Mucosa of stomach (tissue), 1 donor: ENCODE results near the gene SLC35D3.
A peak's percentile ranks its signal among the peaks of the same experiment; 100 is the strongest.
"Not testable (repeated sequence)": the region's sequence is repeated elsewhere in the genome, so short reads cannot be mapped to it uniquely, and the experiment has no call there.

Experiments used
- H3K27me3 ChIP-seq: one replicate; pipeline ENCODE4 v1.7.0; 2013; ENCODE audit warnings: mild to moderate bottlenecking, low read length; ENCODE audit not compliant: control insufficient read depth, insufficient read depth
- H3K36me3 ChIP-seq: one replicate; pipeline ENCODE4 v1.7.0; 2013; ENCODE audit warnings: low read length; ENCODE audit not compliant: control insufficient read depth, insufficient read depth
- H3K4me1 ChIP-seq: one replicate; pipeline ENCODE4 v1.7.0; 2013; ENCODE audit warnings: mild to moderate bottlenecking, low read length; ENCODE audit not compliant: control insufficient read depth, insufficient read depth
- H3K4me3 ChIP-seq: one replicate; pipeline ENCODE4 v1.7.0; 2013; ENCODE audit warnings: low read length
- H3K9ac ChIP-seq: one replicate; pipeline ENCODE4 v1.7.0; 2013; ENCODE audit warnings: mild to moderate bottlenecking, low read length, moderate library complexity
- H3K9me3 ChIP-seq: one replicate; pipeline ENCODE4 v1.7.0; 2013; ENCODE audit warnings: mild to moderate bottlenecking, low read length, moderate library complexity; ENCODE audit not compliant: control insufficient read depth
- donor health status: Pancreatic carcinoma.

Gene SLC35D3

GRCh38 chr6:136897071-136897470, 25.0 kb upstream of the SLC35D3 start:
- Histone ChIP-seq H3K27me3 (no peaks in the 10 kb centered on the region), H3K9ac (no peak overlapping the region), H3K4me1 (no peaks in the 10 kb centered on the region), H3K4me3 (no peak overlapping the region), H3K9me3 (no peaks in the 10 kb centered on the region), H3K36me3 (no peaks in the 10 kb centered on the region)

- Histone ChIP-seq H3K4me1 (no peaks in the 10 kb centered on the region), H3K9ac (no peak overlapping the region), H3K27me3 (no peaks in the 10 kb centered on the region), H3K36me3 (no peaks in the 10 kb centered on the region), H3K9me3 (no peaks in the 10 kb centered on the region), H3K4me3 (no peak overlapping the region)
These were observed 20.8 kb upstream of the SLC35D3 start for GRCh38 chr6:136901212-136901784.

- H3K9me3 ChIP-seq, H3K9ac ChIP-seq, H3K36me3 ChIP-seq, H3K4me3 ChIP-seq, H3K27me3 ChIP-seq, H3K4me1 ChIP-seq: not testable (repeated sequence)
These were observed 17.6 kb upstream of the SLC35D3 start for GRCh38 chr6:136904477-136904876.

- H3K36me3 ChIP-seq: no peaks in the 10 kb centered on the region
These were observed 7.2 kb upstream of the SLC35D3 start for GRCh38 chr6:136914947-136915346.

DNA sequence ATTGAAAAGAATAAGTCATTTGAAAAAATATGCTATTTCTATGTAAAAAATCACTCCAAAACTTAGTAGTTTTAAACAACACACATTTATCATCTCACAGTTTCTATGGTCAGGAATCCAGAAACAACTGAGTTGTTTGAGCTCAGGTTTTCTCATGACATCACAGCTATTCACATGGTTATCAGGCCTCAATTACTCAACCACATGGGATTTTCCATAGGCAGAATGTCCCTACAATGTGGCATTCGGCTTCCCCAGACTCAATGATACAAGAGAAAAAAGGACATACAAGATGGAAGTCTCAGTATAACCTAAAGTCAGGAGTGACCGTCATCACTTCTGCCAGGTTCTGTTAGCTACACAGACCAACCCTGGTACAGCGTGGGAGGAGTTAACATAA, 3.4 kb upstream of the SLC35D3 start:
- Histone ChIP-seq H3K4me1 (peaks cover 22% of the 10 kb centered on the region), H3K9me3 (no peaks in the 10 kb centered on the region), H3K36me3 (no peaks in the 10 kb centered on the region), H3K4me3 (no peak overlapping the region), H3K9ac (no peak overlapping the region), H3K27me3 (peaks cover 46% of the 10 kb centered on the region)

More at GRCh38 chr6:136914947-136915346, 7.2 kb upstream of the SLC35D3 start:
- Histone ChIP-seq H3K9me3 (no peaks in the 10 kb centered on the region), H3K4me1 (no peaks in the 10 kb centered on the region), H3K4me3 (no peak overlapping the region), H3K9ac (no peak overlapping the region), H3K27me3 (peaks cover 8% of the 10 kb centered on the region)

DNA sequence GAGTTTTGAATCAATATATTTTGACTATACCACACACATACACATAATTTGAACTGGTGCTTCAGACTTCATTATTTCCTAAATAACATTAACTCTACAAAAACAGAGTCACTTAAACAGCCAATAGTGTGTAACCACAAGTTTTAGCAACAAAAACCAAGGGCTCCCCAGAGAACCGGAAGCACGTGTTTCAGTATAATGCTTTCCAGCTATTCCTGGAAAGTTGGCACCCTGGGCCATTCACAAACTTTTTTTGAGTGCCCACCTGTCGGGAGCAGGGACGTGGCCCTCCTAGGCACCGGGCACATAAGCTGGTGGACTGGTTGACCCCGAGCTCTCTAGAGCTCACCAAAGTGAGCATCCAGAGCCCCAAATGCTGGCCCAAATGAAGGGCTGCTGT, 1.9 kb upstream of the SLC35D3 start:
- Histone ChIP-seq H3K27me3 (peaks cover 53% of the 10 kb centered on the region), H3K36me3 (no peaks in the 10 kb centered on the region), H3K9me3 (no peaks in the 10 kb centered on the region), H3K9ac (no peak overlapping the region), H3K4me1 (peaks cover 22% of the 10 kb centered on the region), H3K4me3 (no peak overlapping the region)

- H3K27me3 ChIP-seq: peaks cover 53% of the 10 kb centered on the region
- no peaks in the 10 kb centered on the region for H3K9me3 ChIP-seq
- H3K9ac ChIP-seq: peak overlapping the region; percentile 34
- H3K4me1 ChIP-seq: peaks cover 22% of the 10 kb centered on the region
- H3K36me3 ChIP-seq: no peaks in the 10 kb centered on the region
- H3K4me3 ChIP-seq: peak overlapping the region; percentile 71
These were observed 1.3 kb upstream of the SLC35D3 start for GRCh38 chr6:136920671-136921380.

DNA sequence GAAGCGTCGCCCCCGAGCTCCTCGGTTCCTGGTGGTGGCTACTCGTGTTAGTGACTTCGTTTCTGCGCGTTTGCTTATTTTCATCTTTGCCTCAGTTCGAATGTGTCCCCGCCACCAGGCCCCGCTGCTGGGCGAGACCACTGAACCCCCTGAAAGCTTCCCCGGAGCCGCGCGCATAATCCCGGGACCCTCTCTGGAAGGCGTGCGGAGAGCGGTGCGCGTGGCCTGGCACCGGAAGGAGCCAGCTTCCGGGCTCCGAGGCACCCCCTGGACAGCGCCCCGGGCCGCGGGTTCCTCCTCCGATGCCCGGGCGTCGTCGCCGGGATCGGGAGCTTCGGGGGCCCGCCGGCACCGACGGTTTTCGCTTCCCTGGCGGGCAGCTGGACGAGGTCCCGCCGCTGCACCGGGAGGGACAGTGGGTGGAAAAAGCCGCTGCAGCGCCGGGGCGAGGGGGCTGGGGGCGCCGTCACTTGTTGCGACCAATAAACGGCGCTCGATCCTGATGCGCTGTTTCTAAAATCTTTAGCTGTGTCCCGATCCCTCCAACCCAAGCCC, 643 bp upstream of the SLC35D3 start:
- H3K4me3 ChIP-seq: peak overlapping the region; percentile 71
- peak overlapping the region; percentile 34 for H3K9ac ChIP-seq
- H3K9me3 ChIP-seq: no peaks in the 10 kb centered on the region
- peaks cover 22% of the 10 kb centered on the region for H3K4me1 ChIP-seq
- H3K27me3 ChIP-seq: peaks cover 53% of the 10 kb centered on the region
- H3K36me3 ChIP-seq: no peaks in the 10 kb centered on the region

DNA sequence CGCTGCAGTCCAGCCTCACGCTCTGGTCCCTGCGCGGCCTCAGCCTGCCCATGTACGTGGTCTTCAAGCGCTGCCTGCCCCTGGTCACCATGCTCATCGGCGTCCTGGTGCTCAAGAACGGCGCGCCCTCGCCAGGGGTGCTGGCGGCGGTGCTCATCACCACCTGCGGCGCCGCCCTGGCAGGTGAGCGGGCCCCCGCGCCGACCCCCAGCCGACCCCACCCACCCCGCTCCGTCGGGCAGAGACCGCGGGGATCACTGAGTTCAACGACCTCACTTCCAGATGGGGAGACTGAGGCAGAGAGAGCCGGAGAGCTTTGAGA, 545 bp downstream of the SLC35D3 start:
- Histone ChIP-seq H3K9ac (no peak overlapping the region), H3K36me3 (no peaks in the 10 kb centered on the region), H3K4me3 (no peak overlapping the region), H3K27me3 (peaks cover 53% of the 10 kb centered on the region), H3K9me3 (no peaks in the 10 kb centered on the region), H3K4me1 (peaks cover 22% of the 10 kb centered on the region)

DNA sequence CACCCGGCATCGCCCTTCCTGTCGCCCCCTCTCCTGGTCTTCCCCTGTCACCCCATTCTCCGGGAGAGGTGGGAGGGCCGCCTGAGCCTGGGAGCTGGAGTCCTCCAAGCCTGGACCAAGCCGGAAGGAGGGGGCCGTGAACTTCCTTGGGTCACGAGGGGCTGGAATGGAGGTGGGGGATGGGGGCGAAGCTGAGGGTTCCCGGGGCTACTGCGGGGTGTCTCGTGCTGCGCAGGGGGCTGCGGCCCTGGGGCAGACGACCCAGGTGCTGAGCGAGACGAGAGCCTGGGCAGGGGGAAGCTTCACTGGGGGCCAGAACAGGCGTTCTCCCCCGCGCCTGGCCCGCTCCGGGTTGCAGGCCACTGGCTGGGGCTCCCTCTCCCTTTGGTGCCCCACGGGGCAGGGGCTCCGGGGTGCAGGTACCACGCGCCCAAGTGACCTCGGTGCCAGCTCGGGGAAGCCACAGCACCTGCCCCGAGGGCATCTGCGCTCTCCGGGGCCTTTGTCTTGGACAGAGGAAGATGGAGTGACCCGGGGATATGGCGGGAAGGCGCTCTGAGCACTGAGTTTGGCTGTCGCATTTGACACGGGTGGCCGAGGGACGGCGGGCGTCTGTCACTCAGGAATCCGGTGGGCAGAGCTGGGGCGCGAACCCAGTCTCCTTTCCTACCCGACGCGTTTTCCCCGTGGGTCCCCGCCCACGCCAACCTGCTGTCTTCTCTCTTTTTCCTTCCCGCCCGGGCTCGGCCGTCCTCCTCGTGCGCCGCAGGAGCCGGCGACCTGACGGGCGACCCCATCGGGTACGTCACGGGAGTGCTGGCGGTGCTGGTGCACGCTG, 1.2 kb downstream of the SLC35D3 start:
- H3K4me3 ChIP-seq: no peak overlapping the region
- no peaks in the 10 kb centered on the region for H3K36me3 ChIP-seq
- H3K9ac ChIP-seq: no peak overlapping the region
- peaks cover 53% of the 10 kb centered on the region for H3K27me3 ChIP-seq
- no peaks in the 10 kb centered on the region for H3K9me3 ChIP-seq
- peaks cover 22% of the 10 kb centered on the region for H3K4me1 ChIP-seq

DNA sequence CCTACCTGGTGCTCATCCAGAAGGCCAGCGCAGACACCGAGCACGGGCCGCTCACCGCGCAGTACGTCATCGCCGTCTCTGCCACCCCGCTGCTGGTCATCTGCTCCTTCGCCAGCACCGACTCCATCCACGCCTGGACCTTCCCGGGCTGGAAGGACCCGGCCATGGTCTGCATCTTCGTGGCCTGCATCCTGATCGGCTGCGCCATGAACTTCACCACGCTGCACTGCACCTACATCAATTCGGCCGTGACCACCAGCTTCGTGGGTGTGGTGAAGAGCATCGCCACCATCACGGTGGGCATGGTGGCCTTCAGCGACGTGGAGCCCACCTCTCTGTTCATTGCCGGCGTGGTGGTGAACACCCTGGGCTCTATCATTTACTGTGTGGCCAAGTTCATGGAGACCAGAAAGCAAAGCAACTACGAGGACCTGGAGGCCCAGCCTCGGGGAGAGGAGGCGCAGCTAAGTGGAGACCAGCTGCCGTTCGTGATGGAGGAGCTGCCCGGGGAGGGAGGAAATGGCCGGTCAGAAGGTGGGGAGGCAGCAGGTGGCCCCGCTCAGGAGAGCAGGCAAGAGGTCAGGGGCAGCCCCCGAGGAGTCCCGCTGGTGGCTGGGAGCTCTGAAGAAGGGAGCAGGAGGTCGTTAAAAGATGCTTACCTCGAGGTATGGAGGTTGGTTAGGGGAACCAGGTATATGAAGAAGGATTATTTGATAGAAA, 2.0 kb downstream of the SLC35D3 start:
- Histone ChIP-seq H3K4me1 (peaks cover 22% of the 10 kb centered on the region), H3K9me3 (no peaks in the 10 kb centered on the region), H3K36me3 (no peaks in the 10 kb centered on the region), H3K9ac (no peak overlapping the region), H3K4me3 (no peak overlapping the region), H3K27me3 (peaks cover 53% of the 10 kb centered on the region)
